Ishikawa (cell line): ENCODE results near the gene LIMK2.

ENCODE experiments used
- EP300 ChIP-seq: IDR thresholded peaks from 2 replicates; pipeline ENCODE4 v1.6.1; 2012; ENCODE audit warnings: borderline replicate concordance
- NFIC ChIP-seq: IDR thresholded peaks from 2 replicates; pipeline ENCODE4 v1.6.1; 2012
- TF ChIP-seq, protein P1 (sequence below): IDR thresholded peaks from 2 replicates; pipeline ENCODE4 v1.6.1; 2012; ENCODE audit warnings: low read depth, mild to moderate bottlenecking

DNA sequence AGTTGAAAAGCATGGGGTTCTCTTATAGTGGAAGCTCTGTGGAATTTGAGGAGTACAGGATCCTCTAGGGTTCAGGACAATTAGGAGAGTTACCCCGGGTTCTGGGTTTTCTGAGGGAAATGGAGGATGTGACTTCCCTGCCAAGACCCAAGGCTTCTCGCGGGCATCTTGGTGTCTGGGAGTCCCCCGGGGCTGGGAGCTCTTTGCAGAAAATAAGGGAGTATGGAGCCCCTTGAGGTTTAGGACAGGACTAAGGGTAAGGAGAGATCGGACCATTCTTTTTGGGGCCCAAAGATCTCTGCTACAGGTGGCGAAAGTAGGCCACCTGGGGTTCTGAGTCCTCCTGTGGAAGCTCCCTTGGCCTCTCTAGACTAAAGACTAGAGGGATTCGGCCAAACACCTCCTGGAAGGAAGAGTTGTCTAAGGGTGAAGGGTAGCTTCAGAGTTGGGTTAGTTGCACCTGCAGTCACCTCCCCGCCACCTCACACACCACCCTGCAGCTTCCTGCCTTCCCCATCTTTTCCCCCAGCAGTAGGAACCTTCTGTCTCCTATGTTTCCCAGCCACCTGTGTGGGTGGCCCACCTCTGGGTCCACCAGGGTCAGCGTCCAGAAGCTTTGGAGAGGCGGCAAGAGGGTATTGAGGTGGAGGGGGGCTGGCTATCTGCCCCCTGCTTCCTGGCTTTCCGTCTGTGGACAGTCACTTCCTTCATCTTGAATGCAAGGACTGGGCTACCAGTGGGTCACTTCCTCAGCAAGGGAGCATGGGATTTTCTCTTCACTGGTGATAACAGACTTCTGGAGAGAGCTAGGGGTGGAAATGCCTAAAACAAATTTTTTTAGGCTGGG, 908 bp downstream of the LIMK2 start:
- TF ChIP-seq EP300 (no peak), NFIC (no peak)
- TF ChIP-seq, protein P1, sequence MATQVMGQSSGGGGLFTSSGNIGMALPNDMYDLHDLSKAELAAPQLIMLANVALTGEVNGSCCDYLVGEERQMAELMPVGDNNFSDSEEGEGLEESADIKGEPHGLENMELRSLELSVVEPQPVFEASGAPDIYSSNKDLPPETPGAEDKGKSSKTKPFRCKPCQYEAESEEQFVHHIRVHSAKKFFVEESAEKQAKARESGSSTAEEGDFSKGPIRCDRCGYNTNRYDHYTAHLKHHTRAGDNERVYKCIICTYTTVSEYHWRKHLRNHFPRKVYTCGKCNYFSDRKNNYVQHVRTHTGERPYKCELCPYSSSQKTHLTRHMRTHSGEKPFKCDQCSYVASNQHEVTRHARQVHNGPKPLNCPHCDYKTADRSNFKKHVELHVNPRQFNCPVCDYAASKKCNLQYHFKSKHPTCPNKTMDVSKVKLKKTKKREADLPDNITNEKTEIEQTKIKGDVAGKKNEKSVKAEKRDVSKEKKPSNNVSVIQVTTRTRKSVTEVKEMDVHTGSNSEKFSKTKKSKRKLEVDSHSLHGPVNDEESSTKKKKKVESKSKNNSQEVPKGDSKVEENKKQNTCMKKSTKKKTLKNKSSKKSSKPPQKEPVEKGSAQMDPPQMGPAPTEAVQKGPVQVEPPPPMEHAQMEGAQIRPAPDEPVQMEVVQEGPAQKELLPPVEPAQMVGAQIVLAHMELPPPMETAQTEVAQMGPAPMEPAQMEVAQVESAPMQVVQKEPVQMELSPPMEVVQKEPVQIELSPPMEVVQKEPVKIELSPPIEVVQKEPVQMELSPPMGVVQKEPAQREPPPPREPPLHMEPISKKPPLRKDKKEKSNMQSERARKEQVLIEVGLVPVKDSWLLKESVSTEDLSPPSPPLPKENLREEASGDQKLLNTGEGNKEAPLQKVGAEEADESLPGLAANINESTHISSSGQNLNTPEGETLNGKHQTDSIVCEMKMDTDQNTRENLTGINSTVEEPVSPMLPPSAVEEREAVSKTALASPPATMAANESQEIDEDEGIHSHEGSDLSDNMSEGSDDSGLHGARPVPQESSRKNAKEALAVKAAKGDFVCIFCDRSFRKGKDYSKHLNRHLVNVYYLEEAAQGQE = no peak
